GM21526 (cell line): ENCODE measurements around the gene ING3.
"Not testable (repeated sequence)": the region's sequence is repeated elsewhere in the genome, so short reads cannot be mapped to it uniquely, and the experiment has no call there.

Source experiments
- ATAC-seq: cut with Tn5 transposase; IDR thresholded peaks from one replicate; pipeline ENCODE4 v1.9.1; 2021; ENCODE audit warnings: moderate library complexity; ENCODE audit not compliant: unreplicated experiment, low FRiP score

The ING3 gene

DNA sequence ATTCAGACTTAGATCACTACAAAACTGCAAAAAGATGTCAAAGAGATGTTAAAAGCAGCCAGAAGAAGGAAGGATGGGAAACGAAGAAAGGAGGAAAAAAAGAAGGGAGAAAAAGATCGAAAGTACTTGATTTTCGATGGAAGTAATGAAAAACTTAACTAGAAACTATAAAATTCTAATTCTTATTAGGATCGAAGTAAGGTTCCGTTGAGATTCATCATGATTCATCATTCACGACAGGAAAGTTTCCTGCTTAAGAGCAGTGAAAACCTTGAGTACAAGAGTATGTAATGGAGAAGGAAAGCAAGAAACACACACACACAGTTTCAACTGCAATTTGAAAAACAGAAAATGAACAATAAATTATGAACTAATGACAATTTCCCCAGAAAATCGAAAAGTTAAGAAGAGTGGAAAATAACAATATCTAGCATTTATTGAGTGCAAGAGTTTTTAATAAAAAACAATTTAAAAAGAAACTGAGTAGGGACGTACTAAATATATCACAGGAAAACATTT lies 1.1 kb upstream of the ING3 start:
- no peak for ATAC-seq

DNA sequence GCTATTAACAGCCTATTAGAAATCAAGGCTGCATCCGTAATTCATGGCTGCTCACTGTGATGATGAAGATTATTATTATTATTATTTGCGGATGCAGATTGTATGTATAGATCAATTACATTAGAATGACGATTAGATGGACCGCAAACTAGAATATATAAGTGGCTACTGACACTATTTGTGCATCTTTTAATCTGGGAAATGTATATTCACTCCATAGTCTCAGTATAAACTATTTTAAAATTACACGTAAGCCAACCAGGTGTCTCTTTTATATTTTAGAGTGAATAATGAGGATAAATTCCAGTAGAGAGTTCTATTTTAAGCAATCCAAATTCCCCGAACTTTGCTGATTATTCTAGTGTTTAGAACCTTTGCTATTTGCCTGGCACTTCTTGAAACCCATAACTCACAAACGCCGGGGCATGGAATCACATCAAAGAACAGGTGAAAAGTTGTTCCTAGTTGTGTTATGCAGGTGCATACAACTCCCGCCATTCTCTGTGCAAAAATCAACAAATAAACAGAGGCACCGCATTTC lies 509 bp upstream of the ING3 start:
- no peak for ATAC-seq

DNA sequence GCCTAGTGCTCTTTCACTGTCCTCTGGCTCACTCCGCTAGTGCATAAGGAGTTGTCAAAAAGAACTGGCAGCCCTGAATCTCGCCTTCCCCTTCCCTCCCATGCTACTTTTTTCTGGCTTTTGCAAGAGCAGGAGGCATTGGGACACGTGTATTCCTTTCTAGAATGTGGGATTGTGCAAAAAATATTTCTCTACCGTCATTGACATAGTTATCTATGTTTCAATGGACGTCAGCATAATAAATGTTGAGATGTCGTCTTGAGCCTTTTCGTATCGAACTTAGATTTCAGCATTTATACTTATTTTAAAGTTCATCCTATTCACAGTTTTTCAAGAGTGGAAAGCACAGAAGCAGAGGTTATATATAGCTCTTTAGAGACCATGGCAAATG lies 727 bp downstream of the ING3 start:
- ATAC-seq: no peak

DNA sequence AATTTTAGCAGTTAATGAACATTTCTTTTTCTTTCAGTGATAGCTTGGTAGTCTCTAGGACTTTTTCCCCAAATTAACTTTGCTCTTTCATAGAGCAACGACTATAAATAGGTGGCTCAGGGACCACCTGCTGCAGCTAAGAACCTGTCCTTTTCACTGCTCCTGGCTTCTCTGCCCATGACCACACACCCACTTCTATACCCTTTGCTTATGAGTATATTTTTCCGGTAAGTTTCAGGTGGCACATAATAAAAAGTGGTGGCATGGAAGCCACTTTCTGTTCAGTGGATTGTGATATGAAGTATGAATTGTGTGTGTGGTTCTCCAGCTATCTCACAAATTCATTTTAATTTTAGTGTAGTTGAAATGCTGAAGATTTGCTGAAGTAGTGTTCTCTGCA lies 1.2 kb downstream of the ING3 start:
- ATAC-seq: no peak

DNA sequence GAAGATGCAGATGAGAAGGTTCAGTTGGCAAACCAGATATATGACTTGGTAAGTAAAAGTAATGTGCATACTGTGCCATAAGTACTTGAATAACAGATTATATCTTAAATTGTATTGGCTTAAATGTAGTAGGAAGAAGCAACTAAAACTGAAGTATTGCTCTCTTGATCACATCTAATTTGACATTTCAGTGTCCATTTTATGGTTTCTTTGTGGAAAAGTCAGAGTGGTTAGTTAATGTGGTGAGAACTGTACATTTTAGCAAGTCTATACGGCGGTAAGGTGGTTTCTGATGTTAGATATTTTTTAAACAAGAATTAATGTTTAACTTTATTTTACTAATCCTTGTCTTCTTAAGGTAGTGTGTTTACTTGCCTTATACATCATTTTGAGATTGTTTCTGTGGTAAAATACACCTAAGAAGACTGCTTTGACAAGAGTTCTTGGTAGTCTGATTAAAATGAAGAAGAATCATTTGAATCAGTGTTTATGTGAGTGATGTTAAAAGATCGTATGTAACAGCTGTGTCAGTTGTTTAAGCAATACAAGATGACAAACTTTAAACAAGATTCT lies 5.1 kb downstream of the ING3 start:
- no peak for ATAC-seq

DNA sequence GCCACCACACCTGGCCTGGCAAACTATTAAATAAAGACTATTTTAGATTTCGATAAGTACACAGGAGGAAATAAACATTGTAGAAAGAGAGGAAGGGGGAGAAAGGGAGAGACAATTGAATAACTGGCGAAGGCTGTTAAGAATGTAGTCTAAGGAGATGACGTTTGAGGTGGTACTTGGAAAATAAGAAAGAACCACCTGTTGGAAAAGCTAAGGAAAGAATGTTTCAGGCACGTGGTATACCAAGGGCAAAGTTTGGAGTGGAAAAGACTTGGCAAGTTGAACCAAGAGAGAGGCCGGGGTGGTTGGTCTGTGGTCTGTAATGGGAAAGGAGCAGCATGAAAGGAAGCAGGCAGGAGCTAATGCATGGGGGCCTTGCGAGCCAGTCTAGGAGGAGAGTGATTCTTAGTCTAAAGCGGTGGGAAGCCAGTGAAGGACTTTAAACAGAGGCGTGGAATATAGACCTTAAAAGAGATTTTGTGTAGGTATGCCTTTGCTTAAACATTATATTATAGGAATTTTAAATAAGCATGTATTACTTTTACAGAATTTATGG lies 9.4 kb downstream of the ING3 start:
- ATAC-seq: no peak

DNA sequence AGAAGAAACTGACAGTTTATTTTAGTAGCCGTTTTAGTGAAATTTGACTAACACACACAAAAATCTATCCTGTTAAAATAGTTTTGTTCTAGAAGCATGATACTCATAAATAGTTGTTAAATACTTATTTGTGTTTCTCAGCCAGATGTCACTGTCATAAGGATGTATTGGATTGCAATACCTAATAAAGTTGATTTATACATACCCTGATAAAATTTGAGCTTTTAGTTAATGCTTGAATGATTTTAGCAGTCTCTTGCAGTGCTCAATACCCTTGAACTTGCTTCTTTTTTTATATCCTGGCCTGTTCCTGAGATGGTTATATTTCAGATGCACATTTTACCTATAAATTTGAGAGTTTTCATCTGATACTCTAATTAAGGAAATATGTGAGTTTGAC lies 10.1 kb downstream of the ING3 start:
- no peak for ATAC-seq

DNA sequence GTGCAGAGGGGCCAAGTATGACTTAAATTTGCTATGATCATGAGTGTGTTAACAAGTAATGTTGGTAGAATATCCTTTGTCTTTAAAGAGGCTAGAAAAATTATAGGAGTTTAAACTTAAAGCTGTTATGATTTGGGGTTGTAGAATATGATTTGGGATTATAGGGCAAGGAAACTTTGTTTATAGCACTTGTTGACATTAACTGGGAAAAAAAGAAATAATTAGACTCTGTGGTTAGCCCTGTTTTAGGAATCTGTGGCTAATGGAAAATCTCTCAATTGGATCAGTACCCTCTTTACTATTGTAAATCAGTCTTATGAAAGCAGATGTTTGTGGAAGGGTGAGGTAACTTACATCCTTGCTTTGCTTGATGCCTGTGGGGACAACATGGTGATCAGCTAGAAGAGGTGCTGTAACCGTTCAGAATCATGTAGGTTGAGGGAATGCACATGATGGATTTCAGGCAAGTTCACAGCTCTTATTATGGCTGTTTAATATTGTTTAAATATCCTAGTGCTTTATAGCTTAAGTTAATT lies 11.1 kb downstream of the ING3 start:
- no peak for ATAC-seq

DNA sequence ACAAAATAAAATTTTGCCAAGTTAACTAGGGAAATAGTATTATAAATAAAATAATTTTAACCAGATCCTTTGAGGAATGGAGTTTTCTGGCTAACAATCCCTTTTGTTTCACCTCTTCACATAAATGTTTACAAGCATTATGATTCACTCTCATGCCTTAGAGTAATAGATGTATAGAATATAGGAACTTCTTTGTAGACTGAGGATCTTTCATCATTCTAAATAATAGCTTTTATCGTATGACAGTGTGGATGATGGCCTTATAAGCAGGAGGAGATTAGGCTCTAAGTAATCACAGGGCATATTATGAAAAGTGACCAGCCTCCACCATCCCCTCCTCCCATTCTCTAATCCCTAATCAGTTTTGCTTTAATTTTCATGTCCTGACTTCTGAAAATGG lies 13.5 kb downstream of the ING3 start:
- no peak for ATAC-seq

DNA sequence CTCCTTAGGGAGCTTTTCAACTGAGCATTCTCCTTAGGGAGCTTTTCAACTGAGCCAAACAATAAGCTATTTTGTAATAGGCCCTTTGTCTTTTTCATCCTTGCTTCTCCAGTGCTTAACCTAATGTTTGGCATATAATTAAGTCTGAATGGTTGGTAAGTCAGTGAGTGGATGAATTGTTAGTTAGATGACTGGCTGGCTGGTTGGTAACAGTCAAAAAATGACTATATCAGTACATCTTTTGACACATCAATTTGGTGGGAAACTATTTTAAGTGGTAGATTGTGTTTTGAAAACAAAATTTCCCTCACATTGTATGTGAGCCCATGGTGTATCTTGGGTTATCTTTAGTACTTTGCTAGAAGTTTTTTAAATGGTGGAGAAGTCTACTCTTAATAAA lies 16.4 kb downstream of the ING3 start:
- no peak for ATAC-seq

DNA sequence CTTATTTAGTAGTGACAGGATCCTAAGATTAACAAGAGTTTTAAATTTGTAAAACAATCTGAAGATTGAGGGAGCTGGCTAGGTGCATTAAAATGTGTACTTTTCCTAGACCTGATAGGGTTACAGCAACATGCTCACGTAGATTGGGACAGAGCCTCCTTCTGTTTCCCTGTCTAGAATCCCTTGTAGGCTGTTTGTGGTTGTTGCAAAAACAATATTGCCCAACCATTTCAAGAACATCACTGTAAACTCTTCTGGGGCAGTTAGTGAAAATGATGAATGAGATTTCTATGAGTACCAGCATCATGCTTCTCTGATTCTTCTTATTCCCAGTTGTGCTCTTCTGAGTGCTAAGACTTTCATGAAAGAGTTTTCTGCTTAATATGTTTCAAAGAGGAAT lies 23.3 kb downstream of the ING3 start:
- no peak for ATAC-seq

DNA sequence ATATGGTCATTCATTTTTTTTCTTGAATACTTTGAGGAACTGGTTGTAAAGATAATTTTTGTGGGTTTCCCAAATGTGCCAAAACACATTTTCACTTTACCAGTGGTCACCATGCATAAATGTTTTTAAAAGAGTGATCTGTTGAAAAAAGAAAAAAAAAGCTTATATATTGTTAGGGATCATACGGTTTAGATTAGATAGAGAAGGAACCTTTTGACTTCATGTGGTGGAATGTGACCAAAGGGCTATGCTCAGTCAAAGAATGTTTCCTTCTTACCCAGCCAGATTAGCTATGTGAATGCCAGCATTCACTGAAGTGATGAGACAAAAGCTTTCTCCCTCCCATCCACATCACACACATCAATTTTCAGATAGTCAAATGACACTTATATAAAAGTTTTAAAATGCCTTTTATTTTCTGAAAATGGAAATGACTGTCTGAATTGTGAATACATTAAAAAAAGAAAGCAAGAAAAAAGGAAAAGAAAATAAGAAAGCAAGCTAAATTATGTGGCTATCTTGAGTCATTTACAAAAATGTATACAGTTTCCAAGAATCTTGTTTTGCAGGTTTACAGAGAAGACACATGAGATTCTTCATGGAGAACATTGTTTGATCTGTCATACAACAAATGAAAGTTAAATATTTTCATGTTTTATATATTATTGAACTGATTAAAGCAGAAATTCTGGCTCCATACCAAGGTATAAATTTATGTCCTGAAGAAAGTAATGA lies 29.4 kb downstream of the ING3 start:
- ATAC-seq: no peak

DNA sequence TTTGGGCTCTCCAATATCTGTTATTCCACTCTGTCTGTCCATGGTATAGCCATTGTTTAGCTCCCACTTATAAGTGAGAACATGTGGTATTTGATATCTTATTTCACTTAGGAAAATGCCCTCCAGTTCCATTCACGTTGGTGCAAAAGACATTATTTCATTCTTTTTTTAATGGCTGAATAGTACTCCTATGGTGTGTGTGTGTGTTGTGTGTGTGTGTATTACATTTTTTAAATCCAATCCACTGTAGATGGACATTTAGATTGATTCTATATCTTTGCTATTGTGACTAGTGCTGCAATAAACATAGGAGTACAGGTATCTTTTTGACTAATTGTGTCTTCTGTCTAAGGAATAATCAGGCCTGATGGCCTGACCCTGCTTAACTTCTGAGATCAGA lies 30.5 kb downstream of the ING3 start:
- ATAC-seq: no peak

DNA sequence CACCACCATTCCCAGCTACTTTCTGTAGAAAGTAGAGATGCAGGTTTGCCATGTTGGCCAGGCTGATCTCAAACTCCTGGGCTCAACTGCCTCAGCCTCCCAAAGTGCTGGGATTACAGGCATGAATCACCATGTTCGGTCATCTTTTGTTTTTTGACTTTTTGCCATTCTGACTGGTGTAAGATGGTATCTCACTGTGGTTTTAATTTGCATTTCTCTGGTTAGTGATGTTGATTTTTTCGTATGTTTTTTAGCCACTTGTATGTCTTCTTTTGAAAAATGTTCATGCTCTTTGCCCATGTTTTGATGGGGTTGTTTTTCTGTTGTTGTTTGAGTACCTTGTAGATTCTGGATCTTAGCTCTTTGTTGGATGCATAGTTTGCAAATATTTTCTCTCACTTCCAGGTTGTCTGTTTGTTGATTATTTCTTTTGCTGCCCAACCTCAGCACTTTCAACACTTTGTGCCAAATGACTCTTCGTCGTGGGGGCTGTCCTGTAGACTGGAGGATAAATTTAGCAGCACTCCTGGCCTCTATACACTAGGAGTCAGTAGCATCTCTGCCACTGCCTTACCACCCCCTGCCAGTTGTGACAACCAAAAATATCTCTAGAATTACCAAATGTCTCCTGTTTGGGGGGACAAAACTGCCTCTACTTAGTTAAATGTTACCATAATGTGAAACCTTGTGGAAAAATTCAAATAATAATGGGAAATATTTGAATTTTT lies 31.5 kb downstream of the ING3 start:
- ATAC-seq: no peak

DNA sequence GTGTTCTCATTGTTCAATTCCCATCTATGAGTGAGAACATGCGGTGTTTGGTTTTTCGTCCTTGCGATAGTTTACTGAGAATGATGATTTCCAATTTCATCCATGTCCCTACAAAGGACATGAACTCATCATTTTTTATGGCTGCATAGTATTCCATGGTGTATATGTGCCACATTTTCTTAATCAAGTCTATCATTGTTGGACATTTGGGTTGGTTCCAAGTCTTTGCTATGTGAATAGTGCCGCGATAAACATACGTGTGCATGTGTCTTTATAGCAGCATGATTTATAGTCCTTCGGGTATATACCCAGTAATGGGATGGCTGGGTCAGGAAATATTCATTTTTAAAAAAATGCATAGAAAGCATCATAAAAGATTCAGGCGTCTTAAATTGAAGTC lies 33.0 kb downstream of the ING3 start:
- not testable (repeated sequence) for ATAC-seq

DNA sequence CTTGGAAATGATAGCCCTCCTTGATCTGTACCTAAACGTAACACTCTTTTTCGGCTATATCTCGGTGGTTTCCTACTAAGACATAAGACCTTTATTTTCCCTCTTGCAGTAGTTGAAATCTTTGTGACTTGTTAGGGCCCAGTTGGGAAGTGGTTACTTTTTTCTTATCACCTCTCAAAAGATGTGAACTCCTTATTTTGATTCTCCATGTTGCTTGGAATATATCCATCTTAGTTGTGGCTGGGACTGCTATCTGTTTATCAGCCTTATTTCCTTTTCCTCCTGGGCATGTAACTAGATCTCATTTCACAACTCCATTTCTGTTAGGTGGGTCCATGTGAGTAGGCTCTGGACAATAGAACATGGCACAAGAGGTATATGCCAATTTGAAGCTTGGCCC lies 33.8 kb downstream of the ING3 start:
- ATAC-seq: no peak

DNA sequence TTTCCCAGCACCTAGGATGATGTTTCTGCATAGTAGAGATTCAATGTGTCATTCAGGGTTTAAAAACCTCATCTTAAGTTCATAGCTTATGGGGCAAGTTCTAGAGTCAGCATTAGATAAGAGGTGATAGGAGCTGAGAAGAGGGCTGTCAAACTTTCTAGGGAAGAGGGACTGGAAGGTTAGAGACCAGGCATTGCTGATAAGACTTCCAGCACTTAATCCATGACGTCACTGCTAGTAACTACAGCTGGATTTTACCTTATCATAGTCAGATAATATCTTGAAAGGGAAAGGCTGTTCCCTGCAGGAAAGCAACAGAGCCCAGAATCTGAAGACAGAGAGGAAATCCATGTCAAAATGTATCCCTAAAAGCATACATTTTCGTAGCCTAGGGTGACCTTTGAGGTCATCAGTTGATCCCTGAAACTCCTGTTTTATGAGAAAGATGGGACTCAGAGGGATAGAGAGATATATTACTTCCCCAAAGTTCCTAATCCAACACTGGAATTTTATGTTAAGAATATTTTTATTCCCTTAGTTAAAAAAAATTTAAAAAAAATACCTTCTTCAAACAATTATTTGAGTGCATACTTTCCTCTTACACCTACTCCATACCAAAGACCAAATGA lies 34.7 kb downstream of the ING3 start:
- no peak for ATAC-seq

DNA sequence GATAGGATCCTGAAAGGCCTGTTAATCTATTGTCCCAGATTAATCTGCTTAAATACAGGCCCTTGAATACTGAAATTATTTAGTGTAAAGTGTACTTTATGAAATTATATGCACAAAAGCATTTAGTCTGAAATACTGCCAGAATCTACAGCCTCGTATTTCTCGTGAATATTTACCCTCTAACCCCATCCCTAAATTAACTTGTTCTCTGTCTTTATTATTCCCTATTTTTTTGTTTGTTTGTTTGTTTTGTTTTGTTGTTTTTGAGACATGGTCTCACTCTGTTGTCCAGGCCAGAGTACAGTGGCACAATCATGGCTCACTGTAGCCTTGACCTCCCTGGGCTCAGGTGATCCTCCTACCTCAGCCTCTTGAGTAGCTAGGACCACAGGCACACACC lies 35.3 kb downstream of the ING3 start:
- ATAC-seq: no peak

DNA sequence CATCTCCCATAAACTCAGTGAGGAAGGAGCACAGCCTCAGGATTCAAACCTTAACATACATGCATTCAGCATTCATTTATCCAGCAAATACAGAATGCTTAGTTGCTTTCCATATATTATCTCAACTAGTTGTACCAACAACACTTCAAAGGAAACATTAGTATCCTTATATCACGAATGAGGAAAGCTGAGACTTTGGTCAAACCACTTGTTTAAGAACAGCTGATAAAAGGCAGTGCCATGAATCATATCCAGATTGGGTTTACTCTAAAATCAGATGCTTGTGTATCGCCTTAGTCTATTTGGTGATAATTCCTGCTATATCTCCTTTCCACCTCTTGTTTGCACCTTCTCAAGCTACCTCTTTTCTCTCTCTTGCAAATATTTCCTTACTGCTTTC lies 36.1 kb downstream of the ING3 start:
- no peak for ATAC-seq

DNA sequence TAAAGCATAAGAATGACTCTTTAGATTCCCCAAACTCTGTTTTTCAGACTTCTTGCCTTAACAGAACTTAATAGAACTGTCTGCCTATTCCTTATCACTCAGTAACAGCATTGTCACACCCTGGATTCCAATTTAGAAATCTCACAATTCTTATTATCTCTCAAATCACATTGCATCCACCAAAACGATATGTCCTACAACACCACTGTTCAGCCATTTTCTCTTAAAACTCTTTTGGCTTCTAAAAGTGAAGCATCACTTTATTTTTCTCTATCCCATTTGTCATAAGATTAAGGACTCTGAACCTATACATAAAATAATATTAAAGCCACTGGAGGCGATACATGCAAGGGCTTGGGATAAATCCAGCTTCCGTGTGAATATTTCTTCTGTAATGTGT lies 36.7 kb downstream of the ING3 start:
- ATAC-seq: no peak
